DOHH2 (cell line): ENCODE results near the gene HSF5.

ENCODE experiments used
- CTCF ChIP-seq: fragments of 200-600 bp; sonication (generic); IDR thresholded peaks from one replicate; pipeline ENCODE4 v1.5.1; 2014; ENCODE audit warnings: antibody characterized with exemption, mild to moderate bottlenecking, low read depth, low read length; ENCODE audit not compliant: poor library complexity, severe bottlenecking
- EZH2phosphoT487 ChIP-seq: fragments of 200-600 bp; sonication (generic); IDR thresholded peaks from 2 replicates; pipeline ENCODE4 v1.6.1; 2017; ENCODE audit warnings: borderline replicate concordance, mild to moderate bottlenecking, antibody characterized with exemption, low read length, moderate library complexity, mixed read lengths

- TF ChIP-seq CTCF (no peak), EZH2phosphoT487 (no peak)
Measured at GRCh38 chr17:58400826-58401225, 87.4 kb downstream of the HSF5 start.
